ENCODE data around the gene CLEC2L. TPM values are rescaled to one million over a fixed set of nuclear protein-coding genes. Genes with fewer than 3 reads are reported as not detected.

The CLEC2L gene
- total RNA-seq, 3 donors from 2014 or later: not detected

GRCh38 chr7:139570626-139571025 lies 47.1 kb downstream of the CLEC2L start:
- intact Hi-C loops (cut with DNase I, micrococcal nuclease): no loop called here
- ATAC-seq: no peak
- Histone ChIP-seq H3K4me1 (ENCODE audit: low read depth) (no peaks in the 10 kb centered on the region), H3K36me3 (ENCODE audit: low read depth) (no peaks in the 10 kb centered on the region), H3K9me3 (no peaks in the 10 kb centered on the region), H3K4me3 (no peak overlapping the region)
- no peak for DNase-seq
- TF ChIP-seq CTCF (IDR thresholded peaks at IDR 0.05): no peak

GRCh38 chr7:139571190-139571589 lies 47.7 kb downstream of the CLEC2L start:
- Histone ChIP-seq H3K9me3 (no peaks in the 10 kb centered on the region), H3K36me3 (ENCODE audit: low read depth) (no peaks in the 10 kb centered on the region), H3K4me3 (no peak overlapping the region), H3K4me1 (ENCODE audit: low read depth) (no peaks in the 10 kb centered on the region)
- intact Hi-C loops (cut with DNase I, micrococcal nuclease): no loop called here
- no peak for TF ChIP-seq CTCF (IDR thresholded peaks at IDR 0.05)
- DNase-seq: no peak
- ATAC-seq: no peak

GRCh38 chr7:139571651-139572050 lies 48.2 kb downstream of the CLEC2L start:
- ATAC-seq: no peak
- intact Hi-C loops (cut with DNase I, micrococcal nuclease): no loop called here
- Histone ChIP-seq H3K4me3 (no peak overlapping the region), H3K36me3 (ENCODE audit: low read depth) (no peaks in the 10 kb centered on the region), H3K4me1 (ENCODE audit: low read depth) (no peaks in the 10 kb centered on the region), H3K9me3 (no peaks in the 10 kb centered on the region)
- TF ChIP-seq CTCF (IDR thresholded peaks at IDR 0.05): no peak
- no peak for DNase-seq

- ATAC-seq (no peak), DNase-seq (no peak)
- intact Hi-C loops (cut with DNase I, micrococcal nuclease): no loop called here
- Histone ChIP-seq H3K4me1 (ENCODE audit: low read depth) (no peaks in the 10 kb centered on the region), H3K36me3 (ENCODE audit: low read depth) (no peaks in the 10 kb centered on the region), H3K9me3 (no peaks in the 10 kb centered on the region), H3K4me3 (no peak overlapping the region)
- TF ChIP-seq CTCF (IDR thresholded peaks at IDR 0.05): no peak
Measured at GRCh38 chr7:139572071-139572470, 48.6 kb downstream of the CLEC2L start.

GRCh38 chr7:139572704-139573385 lies 49.4 kb downstream of the CLEC2L start:
- Histone ChIP-seq H3K4me3 (no peak overlapping the region), H3K9me3 (no peaks in the 10 kb centered on the region), H3K4me1 (ENCODE audit: low read depth) (no peaks in the 10 kb centered on the region), H3K36me3 (ENCODE audit: low read depth) (no peaks in the 10 kb centered on the region)
- intact Hi-C loops (cut with DNase I, micrococcal nuclease): no loop called here
- DNase-seq (no peak), ATAC-seq (no peak)
- no peak for TF ChIP-seq CTCF (IDR thresholded peaks at IDR 0.05)

GRCh38 chr7:139573871-139574270 lies 50.4 kb downstream of the CLEC2L start:
- Histone ChIP-seq H3K4me1 (ENCODE audit: low read depth) (no peaks in the 10 kb centered on the region), H3K36me3 (ENCODE audit: low read depth) (no peaks in the 10 kb centered on the region), H3K9me3 (no peaks in the 10 kb centered on the region), H3K4me3 (no peak overlapping the region)
- TF ChIP-seq CTCF (IDR thresholded peaks at IDR 0.05): no peak
- ATAC-seq (no peak), DNase-seq (no peak)
- intact Hi-C loops (cut with DNase I, micrococcal nuclease): no loop called here
